G401 (cell line): ENCODE measurements around the gene TSPAN33. TPM values are rescaled to one million over a fixed set of nuclear protein-coding genes. Genes with fewer than 3 reads are reported as not detected.
"Not testable (repeated sequence)": the region's sequence is repeated elsewhere in the genome, so short reads cannot be mapped to it uniquely, and the experiment has no call there.

Experiments
- DNase-seq: peaks from one replicate; pipeline ENCODE4 v3.0.0-alpha.2; 2015; ENCODE audit warnings: low spot score
- in situ Hi-C: cut with HindIII; loops from 2 replicates; pipeline ENCODE4 v1.10.0; 2016; ENCODE audit warnings: low sequenced_read_pairs, mixed read lengths
- total RNA-seq: library from RNA; depleted of rRNA; stranded (reverse); fragments of >200 nt; shearing (Covaris generic); gene quantifications from 2 replicates; pipeline ENCODE4 v1.2.3, GENCODE V29; 2014; rRNA removed

TSPAN33 gene
- 35.8 and 40.2 TPM in 2 replicates for total RNA-seq

- in situ Hi-C loops = no loop called here
- DNase-seq = peak; percentile 90
These were observed at the start of gene TSPAN33 for GRCh38 chr7:129144095-129144833. Gene TSPAN33 (plus strand): TSS chr7:129144707. CDS start chr7:129144981, 274 bp downstream.

GRCh38 chr7:129095258-129095657 lies 49.2 kb upstream of the TSPAN33 start:
- DNase-seq = no peak
- in situ Hi-C loops = no loop called here

GRCh38 chr7:129098409-129099084 lies 46.0 kb upstream of the TSPAN33 start:
- no peak for DNase-seq
- in situ Hi-C loops = no loop called here

GRCh38 chr7:129100827-129101166 lies 43.7 kb upstream of the TSPAN33 start:
- in situ Hi-C loops = no loop called here
- DNase-seq = no peak

GRCh38 chr7:129101746-129102145 lies 42.8 kb upstream of the TSPAN33 start:
- DNase-seq = no peak
- in situ Hi-C loops = no loop called here

GRCh38 chr7:129103561-129104324 lies 40.8 kb upstream of the TSPAN33 start:
- in situ Hi-C loops = no loop called here

GRCh38 chr7:129108581-129108980 lies 35.9 kb upstream of the TSPAN33 start:
- in situ Hi-C loops = no loop called here
- no peak for DNase-seq

More at GRCh38 chr7:129103561-129104324, 40.8 kb upstream of the TSPAN33 start:
- DNase-seq = no peak

- no peak for DNase-seq
These were observed 34.1 kb upstream of the TSPAN33 start for GRCh38 chr7:129110258-129110981.

GRCh38 chr7:129110982-129111376 lies 33.5 kb upstream of the TSPAN33 start:
- in situ Hi-C loops = no loop called here
- DNase-seq = no peak

More at GRCh38 chr7:129110258-129110981, 34.1 kb upstream of the TSPAN33 start:
- in situ Hi-C loops = no loop called here

- in situ Hi-C loops = no loop called here
- DNase-seq = no peak
These were observed 28.8 kb upstream of the TSPAN33 start for GRCh38 chr7:129115676-129116075.

- no peak for DNase-seq
- in situ Hi-C loops = no loop called here
These were observed 26.3 kb upstream of the TSPAN33 start for GRCh38 chr7:129118182-129118581.

GRCh38 chr7:129118976-129119375 lies 25.5 kb upstream of the TSPAN33 start:
- in situ Hi-C loops = no loop called here
- DNase-seq = no peak

GRCh38 chr7:129121501-129122077 lies 22.9 kb upstream of the TSPAN33 start:
- in situ Hi-C loops, DNase-seq: not testable (repeated sequence)

- in situ Hi-C loops = no loop called here
- DNase-seq = no peak
These were observed 22.3 kb upstream of the TSPAN33 start for GRCh38 chr7:129122078-129122750.

GRCh38 chr7:129122751-129123509 lies 21.6 kb upstream of the TSPAN33 start:
- DNase-seq = no peak
- in situ Hi-C loops = no loop called here

- no peak for DNase-seq
- in situ Hi-C loops = no loop called here
These were observed 21.0 kb upstream of the TSPAN33 start for GRCh38 chr7:129123510-129123857.

GRCh38 chr7:129126314-129126713 lies 18.2 kb upstream of the TSPAN33 start:
- in situ Hi-C loops = loop anchor here (5.0 kb wide), 1 partner anchor 44 kb away; no protein-coding TSS in a partner anchor

GRCh38 chr7:129127154-129127553 lies 17.4 kb upstream of the TSPAN33 start:
- in situ Hi-C loops = loop anchor here (5.0 kb wide), 1 partner anchor 45 kb away; no protein-coding TSS in a partner anchor

More at GRCh38 chr7:129126314-129126713, 18.2 kb upstream of the TSPAN33 start:
- DNase-seq = no peak

More at GRCh38 chr7:129127154-129127553, 17.4 kb upstream of the TSPAN33 start:
- no peak for DNase-seq
